ENCODE results near the gene WDR72. TPM values are rescaled to one million over a fixed set of nuclear protein-coding genes. Genes with fewer than 3 reads are reported as not detected.

The WDR72 gene
- total and polyA plus RNA-seq, 2 of the 13 experiments (the other 11 are each of a cell fraction or from before 2014, with no cell fraction given), result 0.21 to 0.60 TPM

- TF ChIP-seq THYN1 (CRISPR knock-in tag; IDR thresholded peaks at IDR 0.05; ENCODE audit: borderline replicate concordance, low read depth) (no peak), HES4 (CRISPR knock-in tag; IDR thresholded peaks at IDR 0.05; ENCODE audit: borderline replicate concordance) (no peak), GATAD1 (CRISPR knock-in tag; IDR thresholded peaks at IDR 0.05) (no peak), ZSCAN29 (CRISPR knock-in tag; conservative IDR thresholded peaks at IDR 0.05) (no peak), RCOR2 (CRISPR knock-in tag; IDR thresholded peaks at IDR 0.05) (no peak), ZBTB33 (CRISPR knock-in tag; IDR thresholded peaks at IDR 0.05) (no peak), ZFP91 (CRISPR knock-in tag; IDR thresholded peaks at IDR 0.05; ENCODE audit: borderline replicate concordance) (no peak), MED8 (CRISPR knock-in tag; IDR thresholded peaks at IDR 0.05; ENCODE audit: insufficient replicate concordance) (no peak), ZNF34 (CRISPR knock-in tag; IDR thresholded peaks at IDR 0.05; ENCODE audit: borderline replicate concordance) (no peak), DMTF1 (CRISPR knock-in tag; IDR thresholded peaks at IDR 0.05) (no peak)
Observed at GRCh38 chr15:53721334-53722087, 38.0 kb downstream of the WDR72 start (continued).

Data from HepG2 (cell line).